ENCODE measurements around the gene ZCCHC18.

Gene ZCCHC18

GRCh38 chrX:104156630-104157529 lies 44.6 kb downstream of the ZCCHC18 start, which contains the start of gene SLC25A53 (continued):
- no peak for TF ChIP-seq MEIS1 (CRISPR knock-in tag; IDR thresholded peaks at IDR 0.05; ENCODE audit: borderline replicate concordance)
- 0 out of 2 replicates have a peak, but pooled peaks have one; percentile 17 for TF ChIP-seq ZSCAN30 (tag by site-specific recombination; IDR thresholded peaks at IDR 0.05)
- no peak for TF ChIP-seq ZNF707 (tag by site-specific recombination; IDR thresholded peaks at IDR 0.05)
- TF ChIP-seq ZNF239 (tag by site-specific recombination; IDR thresholded peaks at IDR 0.05) = peak; percentile 71; the same call in 1 of the 2 replicates
- TF ChIP-seq ZSCAN16 (tag by site-specific recombination; IDR thresholded peaks at IDR 0.05) = no peak
- peak; percentile 90; the same call in 1 of the 2 replicates for TF ChIP-seq ZNF391 (tag by site-specific recombination; IDR thresholded peaks at IDR 0.05; ENCODE audit: borderline replicate concordance, low read depth)
- no peak for TF ChIP-seq BCL11B (tag by site-specific recombination; IDR thresholded peaks at IDR 0.05; ENCODE audit: low read depth)
- TF ChIP-seq ZBTB1 (tag by site-specific recombination; IDR thresholded peaks at IDR 0.05) = no peak
- peak; percentile 59; the same call in 1 of the 2 replicates for TF ChIP-seq ZNF610 (tag by site-specific recombination; IDR thresholded peaks at IDR 0.05; ENCODE audit: borderline replicate concordance)
- TF ChIP-seq IKZF3 (tag by site-specific recombination; IDR thresholded peaks at IDR 0.05) = no peak
- TF ChIP-seq ZNF76 (tag by site-specific recombination; IDR thresholded peaks at IDR 0.05; ENCODE audit: borderline replicate concordance, low read depth) = peak; percentile 95
- peak; percentile 98 for TF ChIP-seq ZSCAN5A (tag by site-specific recombination; IDR thresholded peaks at IDR 0.05)
- TF ChIP-seq ZNF768 (tag by site-specific recombination; IDR thresholded peaks at IDR 0.05) = no peak
- TF ChIP-seq PRDM4 (tag by site-specific recombination; IDR thresholded peaks at IDR 0.05) = peak; percentile 85
- no peak for TF ChIP-seq ZNF112 (tag by site-specific recombination; IDR thresholded peaks at IDR 0.05)
- TF ChIP-seq ZNF580 (tag by site-specific recombination; IDR thresholded peaks at IDR 0.05) = peak; percentile 95
- peak; percentile 98 for TF ChIP-seq YY2 (tag by site-specific recombination; IDR thresholded peaks at IDR 0.05)
- peak; percentile 75 for TF ChIP-seq ZBTB48 (tag by site-specific recombination; IDR thresholded peaks at IDR 0.05)
- peak; percentile 74; the same call in 1 of the 2 replicates for TF ChIP-seq ZNF121 (tag by site-specific recombination; IDR thresholded peaks at IDR 0.05)
- TF ChIP-seq ZNF132 (tag by site-specific recombination; IDR thresholded peaks at IDR 0.05; ENCODE audit: borderline replicate concordance) = no peak
- peak; percentile 86 for TF ChIP-seq ZNF843 (tag by site-specific recombination; IDR thresholded peaks at IDR 0.05)
- no peak for TF ChIP-seq ZNF140 (tag by site-specific recombination; IDR thresholded peaks at IDR 0.05)
- TF ChIP-seq KLF10 (tag by site-specific recombination; IDR thresholded peaks at IDR 0.05) = peak; percentile 70; the same call in 1 of the 2 replicates
- TF ChIP-seq ZFP3 (tag by site-specific recombination; IDR thresholded peaks at IDR 0.05; ENCODE audit: low read depth) = peak; percentile 13; the same call in 1 of the 2 replicates
- peak; percentile 48; the same call in 1 of the 2 replicates for TF ChIP-seq ELK4 (IDR thresholded peaks at IDR 0.05; ENCODE audit: borderline replicate concordance, low read depth, low read length)
- peak; percentile 91; the same call in 1 of the 2 replicates for TF ChIP-seq INSM2 (tag by site-specific recombination; IDR thresholded peaks at IDR 0.05)
- TF ChIP-seq ZNF266 (tag by site-specific recombination; IDR thresholded peaks at IDR 0.05; ENCODE audit: low read depth) = 0 out of 2 replicates have a peak, but pooled peaks have one; percentile 21
- peak; percentile 99 for TF ChIP-seq KLF16 (tag by site-specific recombination; IDR thresholded peaks at IDR 0.05)
- TF ChIP-seq BCL11A (tag by site-specific recombination; IDR thresholded peaks at IDR 0.05; ENCODE audit: low read depth) = no peak
- peak; percentile 80 for TF ChIP-seq ZNF146 (tag by site-specific recombination; IDR thresholded peaks at IDR 0.05)
- TF ChIP-seq PATZ1 (tag by site-specific recombination; IDR thresholded peaks at IDR 0.05) = peak; percentile 95

Measured in HEK293 (cell line).